Stimulated activated CD8-positive, alpha-beta memory T cell treated with anti-CD3 and anti-CD28 coated beads, Interleukin-7, amount 100 ng/mL, for 48 hours (primary cell): Measurements from ENCODE around the gene JAKMIP3.

Source experiments
- DNase-seq, 2 donors: peaks; one replicate each; pipeline ENCODE4 v3.0.0-alpha.2; 2020; ENCODE audit warnings: low read depth in 1 of 2; ENCODE audit errors: extremely low read depth in 1 of 2

The JAKMIP3 gene

DNA sequence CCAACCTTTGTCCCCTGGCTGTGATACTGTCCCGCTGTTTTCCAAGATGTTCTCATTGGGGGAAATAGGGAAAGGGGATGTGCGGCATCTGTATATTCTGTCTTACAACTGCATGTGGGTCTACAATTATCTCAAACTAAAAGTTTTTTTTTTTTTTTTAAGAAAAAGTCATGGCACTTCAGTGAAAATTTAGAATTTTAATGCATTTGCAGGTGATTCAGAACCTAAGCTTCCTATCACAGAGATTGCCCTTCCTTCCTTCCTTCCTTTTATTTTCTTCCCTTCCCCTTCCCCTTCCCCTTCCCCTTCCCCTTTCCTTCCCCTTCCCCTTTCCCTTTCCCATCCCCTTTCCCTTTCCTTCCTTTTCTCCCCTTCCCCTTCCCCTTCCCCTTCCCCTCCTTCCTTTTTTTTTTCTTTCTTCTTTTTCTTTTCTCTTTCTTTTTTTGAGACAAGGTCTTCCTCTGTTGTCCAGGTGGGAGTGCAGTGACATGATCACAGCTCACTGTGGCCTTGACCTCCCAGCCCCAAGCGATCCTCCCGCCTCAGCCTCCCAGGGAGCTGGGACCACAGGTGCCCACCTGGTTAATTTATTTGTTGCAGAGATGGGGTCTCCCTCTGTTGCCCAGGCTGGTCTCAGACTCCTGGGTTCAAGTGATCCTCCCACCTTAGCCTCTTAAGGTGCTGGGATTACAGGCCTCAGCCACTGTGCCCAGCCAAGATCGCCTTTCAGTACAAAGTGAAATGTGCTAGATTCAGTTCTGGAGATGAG lies 32.0 kb downstream of the JAKMIP3 start:
- no peak for DNase-seq

DNA sequence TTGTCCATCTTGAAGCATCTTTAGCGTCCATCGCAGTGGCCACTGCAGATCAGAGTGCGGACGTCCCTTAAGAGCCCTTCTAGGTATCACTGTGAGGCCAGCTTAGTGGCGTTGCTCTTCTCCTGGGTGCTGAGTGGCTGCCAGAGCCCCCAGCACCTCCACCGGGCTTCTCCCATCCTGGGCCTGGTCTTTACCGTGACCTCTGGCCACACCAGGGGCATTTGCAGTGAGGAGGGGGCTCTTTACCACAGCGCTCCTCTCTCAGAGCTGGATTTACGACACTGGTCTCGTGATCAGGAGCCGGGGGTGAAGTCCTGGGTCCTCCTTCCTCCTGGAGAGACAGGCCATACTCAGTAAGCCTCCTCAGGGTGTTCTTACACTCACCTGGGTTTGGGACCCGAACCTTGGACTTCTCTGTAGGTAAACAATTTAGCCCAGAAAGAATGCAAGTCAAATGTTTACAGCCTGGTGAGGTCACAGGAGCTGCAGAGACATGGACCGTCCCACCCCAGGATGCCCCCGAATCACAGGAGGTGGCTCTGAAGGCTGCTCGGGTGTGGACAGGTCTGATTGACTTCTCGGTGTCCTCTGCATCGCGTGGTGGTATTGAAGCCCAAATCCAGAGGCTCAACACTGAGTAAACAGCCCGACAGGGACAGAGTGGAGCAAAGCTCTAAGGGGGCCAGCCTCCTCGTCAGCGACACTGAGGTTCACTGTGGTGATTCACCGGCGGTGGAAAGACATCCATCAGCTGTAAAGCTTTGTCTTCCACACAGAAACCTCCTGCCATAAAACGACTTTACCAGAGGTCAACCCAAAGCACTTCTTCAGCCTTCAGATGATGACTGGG lies 33.0 kb downstream of the JAKMIP3 start:
- DNase-seq: no peak

DNA sequence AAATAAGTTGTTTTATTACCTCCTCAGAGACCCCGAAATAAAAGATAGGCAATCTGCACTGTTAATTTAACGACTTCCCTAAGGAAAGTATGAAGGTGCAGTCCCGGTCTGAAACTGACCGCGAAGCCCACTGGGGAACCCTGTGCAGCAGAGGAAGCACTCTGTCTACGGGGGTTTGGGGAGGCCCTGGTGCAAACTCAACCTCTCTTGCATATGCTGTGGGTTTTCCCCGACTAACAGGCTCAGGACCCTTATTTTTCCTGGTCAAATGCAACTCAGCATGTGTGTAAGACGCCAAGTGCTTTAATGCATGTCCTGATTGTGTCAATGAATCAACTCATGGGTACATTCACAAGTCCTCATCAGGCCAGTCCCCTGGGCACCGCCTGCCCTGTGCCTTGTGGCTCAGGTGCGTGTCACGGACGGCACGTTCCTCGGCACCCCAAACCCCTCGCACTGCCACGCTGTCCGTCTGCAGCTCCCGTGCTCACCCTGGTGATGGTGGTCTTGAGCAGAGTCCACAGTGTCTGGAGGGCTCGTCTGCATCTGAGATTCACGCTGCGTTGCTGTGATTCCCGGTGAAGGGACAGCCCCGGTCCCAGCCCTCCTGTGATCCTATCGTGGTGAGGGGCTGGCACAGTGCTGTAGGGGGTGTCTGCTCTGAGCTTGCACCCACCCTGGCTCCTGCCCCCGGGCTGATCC lies 33.8 kb downstream of the JAKMIP3 start:
- DNase-seq: no peak

DNA sequence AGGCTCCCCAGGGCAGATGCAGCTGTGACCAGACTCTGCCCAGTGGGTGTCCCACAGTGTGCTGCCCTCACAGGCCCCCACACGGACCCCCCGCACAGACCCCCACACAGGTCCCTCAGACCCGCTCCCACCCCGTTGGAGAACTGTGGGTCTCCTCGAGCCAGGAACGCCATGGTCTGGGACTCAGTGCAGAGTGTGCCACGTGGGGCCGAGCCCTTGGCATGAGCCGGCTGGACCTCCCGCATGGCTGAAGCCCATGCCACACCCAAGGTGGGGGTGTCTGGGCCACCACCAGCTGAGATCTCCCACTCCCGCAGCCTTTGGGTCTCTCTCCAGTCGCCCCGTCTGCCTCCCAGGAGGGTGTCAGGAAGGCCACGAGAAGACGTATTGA lies 34.3 kb downstream of the JAKMIP3 start:
- no peak for DNase-seq

DNA sequence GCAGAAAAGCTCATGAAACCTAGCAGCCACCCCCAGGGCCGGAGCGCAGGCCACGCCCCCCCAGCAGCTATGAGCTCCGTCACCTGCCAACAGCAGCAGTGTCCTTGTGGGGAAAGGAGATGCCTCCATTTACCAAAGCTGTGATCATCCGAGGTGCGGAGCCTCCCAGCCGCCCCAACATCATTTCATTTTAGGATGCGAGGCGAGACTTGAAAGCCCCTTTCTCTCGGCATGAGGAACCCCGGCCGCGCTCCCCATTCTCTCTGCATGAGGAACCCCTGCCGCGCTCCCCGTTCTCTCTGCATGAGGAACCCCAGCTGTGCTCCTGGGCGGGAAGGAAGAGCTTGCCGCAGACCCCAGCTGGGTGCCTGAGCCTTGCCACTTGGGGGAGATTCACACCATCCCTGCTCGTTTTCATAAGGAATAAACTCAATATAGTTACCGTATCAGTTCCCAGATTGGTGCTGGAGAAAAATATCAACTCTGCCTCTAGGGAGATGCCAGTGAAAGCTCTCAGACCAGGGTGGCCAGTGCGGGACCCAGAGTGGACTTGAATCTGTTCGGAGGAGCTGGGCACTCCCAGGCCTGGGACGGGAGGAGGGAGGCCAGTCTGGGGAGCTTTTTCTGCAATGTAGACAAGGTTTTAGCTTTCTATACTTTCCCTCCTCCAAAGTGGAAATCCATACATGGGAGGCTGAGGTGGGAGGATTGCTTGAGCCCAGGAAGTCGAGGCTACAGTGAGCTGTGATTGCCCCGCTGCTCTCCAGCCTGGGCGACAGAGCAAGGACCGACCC lies 35.0 kb downstream of the JAKMIP3 start:
- DNase-seq: no peak

DNA sequence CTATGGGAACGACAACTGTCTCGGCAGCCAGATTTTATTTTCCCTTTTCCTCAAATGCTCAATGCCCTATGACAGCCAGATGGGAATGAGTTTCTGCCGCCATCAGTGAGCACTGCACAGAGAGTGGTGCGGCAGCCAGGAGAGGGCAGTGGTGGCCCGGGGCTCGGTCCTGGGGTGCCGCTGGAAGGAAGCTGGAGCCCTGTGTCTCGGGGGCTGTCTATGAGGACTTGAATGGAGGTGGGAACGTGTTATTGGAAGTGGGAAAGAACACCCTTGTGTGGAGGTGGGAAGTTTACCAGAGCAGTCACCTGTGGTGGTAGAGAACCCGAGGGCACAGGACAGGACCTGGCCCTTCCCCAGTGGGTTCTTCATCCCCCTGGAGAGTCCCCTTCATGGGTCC lies 35.8 kb downstream of the JAKMIP3 start:
- DNase-seq: no peak

DNA sequence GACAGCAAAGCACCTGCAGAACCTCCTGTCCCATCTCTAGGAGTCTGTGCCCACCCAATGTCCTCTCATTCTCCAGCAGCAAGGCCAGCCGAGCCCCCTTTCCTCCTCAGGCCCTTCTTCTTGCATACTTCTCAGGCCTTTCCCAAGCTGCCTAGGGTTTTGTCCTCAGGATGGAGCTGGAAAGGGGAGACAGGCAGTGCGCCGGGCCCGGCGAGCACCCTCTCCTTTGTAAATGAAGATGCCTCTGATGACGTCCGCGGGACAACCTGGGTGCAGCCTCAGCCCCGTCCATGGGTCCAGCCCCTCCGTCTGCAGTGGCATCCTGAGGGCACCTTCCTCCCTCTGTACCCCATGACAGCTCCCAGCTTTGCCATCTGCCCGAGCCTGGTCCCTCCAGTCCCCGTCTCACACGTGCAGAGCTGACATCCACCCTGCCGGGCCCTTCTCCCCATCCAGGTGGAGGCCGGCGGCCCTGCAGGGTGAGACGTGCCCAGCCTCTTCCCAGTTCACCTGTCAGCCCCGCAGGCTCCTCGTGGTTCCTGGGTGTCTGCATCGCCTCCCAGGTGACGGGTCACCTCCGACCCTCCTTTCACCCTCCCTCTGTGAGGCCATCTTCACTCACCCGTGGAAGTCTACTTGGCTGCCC lies 36.4 kb downstream of the JAKMIP3 start:
- no peak for DNase-seq

DNA sequence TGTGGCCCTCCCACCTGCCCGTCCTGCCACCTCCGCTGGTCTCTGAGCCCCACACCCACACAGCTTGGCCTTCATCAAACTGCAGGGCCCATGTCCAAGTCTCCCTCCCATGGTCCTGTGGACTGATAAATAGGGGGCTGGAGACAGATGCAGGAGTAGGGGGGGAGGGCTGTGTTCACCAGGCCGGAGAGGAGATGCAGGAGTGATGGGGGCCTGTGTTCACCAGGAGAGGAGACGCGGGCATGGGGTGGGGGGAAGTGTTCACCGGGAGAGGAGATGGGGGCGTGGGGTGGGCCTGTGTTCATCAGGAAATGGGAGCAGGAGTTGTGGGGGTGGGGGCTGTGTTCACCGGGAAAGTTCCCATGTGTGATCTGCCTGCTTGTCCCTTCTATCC lies 37.0 kb downstream of the JAKMIP3 start:
- DNase-seq: no peak

DNA sequence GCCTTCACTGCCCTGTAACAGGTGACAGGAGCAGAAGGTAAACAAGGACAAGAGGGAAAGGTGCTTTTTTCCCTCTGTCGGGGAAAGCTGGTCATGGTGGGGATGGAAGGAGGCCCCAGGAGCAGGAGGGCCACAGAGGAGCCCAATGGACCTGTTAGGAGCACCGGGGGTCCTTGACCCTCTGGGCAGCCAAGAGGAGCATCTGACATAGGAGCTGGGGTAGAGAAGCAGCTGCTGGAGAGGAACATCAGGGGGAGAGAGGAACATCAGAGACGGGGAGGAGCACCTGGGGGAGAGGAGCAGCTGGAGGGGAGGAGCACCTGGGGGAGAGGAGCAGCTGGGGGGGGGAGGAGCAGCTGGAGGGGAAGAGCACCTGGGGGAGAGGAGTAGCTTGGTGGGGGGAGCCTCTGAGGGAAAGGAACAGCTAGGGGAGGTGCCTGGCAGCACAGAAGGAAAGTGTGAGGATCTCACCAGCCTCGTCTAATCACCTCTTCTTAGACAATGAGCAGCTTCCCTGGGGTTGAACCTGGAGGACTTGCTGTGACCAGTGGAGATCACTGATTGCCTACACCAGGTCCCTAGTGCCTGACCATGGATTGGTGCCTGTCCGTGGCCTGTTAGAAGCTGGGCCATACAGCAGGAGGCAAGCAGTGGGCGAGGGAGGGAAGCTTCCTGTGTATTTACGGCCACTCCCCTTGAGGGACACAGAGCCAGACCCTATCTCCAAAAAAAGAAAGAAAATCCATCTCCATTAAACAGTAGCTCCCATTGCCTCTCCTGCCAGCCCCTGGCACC lies 37.6 kb downstream of the JAKMIP3 start:
- no peak for DNase-seq

DNA sequence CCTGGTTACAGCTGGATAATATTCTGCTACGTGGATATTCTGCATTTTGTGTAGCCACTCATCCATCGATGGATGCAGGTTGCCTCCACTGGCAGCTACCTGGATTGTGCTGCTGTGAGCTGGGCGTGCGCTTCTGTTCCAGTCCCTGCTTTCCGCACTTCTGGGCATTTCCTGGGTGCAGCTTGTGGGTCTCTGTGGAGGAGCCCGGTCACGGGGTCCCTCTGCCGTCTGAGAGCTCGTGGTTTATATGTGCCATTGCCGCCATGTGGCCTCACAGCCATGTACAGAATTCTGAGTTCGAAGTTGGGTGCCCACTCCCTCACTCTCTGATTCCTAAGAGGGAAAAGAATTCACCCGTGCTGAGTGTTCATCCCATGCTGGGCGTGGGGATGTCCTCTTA lies 38.3 kb downstream of the JAKMIP3 start:
- no peak for DNase-seq

DNA sequence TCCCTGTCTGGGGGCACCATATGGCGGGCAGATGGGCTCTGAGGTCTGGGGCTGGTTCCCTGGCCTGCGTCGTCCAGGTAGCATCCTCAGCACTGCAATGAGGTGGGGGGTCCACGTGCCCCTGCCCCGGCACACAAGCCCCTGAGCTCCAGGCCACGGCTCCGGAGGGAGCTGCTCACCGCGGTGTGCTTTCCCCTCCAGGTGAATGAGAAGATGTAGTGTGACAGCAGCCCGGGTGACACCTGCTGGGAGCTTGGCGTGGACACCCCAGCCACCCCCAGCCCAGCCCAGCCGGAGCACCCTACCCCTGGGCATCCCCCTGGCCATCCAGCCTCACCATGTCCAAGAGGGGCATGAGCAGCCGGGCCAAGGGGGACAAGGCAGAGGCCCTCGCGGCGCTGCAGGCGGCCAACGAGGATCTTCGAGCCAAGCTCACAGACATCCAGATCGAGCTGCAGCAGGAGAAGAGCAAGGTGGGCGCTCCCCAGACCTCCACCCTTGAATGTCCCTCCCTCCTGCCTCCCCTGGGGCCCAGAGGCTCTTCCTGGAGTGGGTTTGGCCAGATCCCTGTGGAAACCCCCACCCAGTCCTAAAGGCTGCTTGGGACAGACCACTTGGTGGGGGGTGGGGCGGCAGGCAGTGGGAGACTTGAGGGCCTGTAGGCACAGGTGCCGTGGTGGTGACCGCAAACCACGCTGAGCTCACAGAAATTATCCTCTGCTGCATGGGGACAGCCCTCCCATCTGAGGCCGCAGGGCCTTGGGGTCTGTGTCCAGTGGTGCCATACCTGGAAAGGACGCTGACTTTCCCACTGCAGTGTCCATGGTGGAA lies 38.9 kb downstream of the JAKMIP3 start:
- DNase-seq: no peak

DNA sequence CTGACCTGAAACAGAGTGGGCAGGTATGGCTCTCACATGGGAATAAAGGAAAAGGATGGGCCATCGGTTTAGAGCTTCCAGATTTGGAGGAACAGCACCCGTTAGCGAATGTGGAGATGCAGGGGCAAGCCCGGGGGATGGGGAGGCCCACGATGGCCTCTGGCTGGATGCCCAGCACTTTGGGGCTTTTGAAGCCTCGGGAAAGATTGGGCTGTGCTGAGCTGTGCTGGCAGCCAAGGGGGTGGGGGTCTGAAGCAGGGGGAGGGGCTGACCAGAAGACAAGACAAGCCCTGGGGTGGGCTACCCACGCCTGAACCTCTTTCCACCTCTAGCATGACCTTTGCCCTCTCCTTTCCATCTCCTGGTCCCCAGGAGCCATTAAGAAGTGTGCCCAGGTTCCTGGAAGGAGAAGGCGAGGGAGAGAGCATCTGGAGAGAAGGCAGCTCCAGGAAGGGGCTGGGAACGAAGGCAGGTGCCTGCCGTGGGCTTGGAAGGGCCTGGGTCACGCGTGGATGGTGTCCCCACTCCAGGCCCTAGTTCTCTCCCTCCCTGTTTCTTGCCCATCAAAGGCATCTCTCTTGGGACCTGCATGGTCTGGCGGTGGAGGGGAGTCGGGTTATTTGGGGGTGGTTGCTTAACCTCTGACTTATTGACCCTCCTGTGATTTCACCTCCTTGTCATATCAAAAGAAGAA lies 39.7 kb downstream of the JAKMIP3 start:
- DNase-seq: no peak

DNA sequence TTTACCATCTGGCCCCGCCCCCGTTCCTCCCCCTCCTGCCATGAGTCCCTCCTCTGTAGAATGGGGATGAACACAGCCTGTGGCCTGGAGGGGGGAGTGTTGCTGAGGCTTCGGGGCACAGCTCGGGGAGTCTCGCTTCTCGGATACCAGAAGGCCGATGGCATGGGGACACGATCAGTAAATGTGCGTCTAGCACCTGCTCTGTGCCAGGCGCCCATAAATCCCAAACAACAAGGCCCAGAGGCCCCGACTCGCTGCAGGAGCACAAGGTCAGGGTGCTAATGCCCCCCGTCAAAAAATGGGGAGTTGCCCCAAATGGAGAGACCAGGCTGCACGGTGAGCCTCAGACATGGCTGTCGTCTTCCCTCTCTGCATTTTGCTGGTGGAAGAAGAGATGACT lies 40.7 kb downstream of the JAKMIP3 start:
- DNase-seq: no peak

DNA sequence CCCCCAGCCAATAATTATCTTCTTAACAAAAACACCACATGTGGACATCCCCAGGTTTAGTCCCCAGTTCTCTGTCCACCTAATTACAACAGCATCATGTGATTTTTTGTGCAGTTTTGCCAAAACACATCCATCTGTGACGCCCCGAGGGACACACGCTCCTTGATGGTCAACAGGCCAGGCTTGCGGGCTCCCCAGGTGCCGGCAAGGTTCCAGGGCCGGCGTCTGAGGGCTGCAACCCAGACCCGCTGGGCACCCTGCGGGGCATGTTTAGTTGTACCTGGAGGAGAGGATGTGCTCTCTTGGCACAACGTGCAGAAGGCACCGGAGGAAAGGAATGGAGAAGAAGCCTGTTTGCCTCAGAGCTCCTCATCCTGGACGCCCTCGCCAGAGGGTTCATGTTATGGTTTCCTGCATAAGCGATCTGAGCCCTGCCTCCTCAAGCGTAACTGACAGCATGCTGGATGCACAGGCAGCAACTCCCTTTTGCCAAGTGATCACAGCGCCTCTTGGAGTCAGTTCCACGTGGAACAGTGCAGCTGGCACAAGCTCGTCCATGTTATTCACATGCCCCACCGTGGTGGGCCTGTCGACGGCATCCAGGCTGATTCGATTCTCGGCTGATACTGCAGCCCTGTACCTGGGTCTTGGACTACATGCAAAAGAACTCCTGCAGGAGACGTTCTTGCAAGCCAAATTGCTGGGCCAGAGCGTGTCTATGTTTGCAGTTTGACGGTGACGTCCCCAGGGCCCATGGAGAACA lies 41.6 kb downstream of the JAKMIP3 start:
- no peak for DNase-seq

DNA sequence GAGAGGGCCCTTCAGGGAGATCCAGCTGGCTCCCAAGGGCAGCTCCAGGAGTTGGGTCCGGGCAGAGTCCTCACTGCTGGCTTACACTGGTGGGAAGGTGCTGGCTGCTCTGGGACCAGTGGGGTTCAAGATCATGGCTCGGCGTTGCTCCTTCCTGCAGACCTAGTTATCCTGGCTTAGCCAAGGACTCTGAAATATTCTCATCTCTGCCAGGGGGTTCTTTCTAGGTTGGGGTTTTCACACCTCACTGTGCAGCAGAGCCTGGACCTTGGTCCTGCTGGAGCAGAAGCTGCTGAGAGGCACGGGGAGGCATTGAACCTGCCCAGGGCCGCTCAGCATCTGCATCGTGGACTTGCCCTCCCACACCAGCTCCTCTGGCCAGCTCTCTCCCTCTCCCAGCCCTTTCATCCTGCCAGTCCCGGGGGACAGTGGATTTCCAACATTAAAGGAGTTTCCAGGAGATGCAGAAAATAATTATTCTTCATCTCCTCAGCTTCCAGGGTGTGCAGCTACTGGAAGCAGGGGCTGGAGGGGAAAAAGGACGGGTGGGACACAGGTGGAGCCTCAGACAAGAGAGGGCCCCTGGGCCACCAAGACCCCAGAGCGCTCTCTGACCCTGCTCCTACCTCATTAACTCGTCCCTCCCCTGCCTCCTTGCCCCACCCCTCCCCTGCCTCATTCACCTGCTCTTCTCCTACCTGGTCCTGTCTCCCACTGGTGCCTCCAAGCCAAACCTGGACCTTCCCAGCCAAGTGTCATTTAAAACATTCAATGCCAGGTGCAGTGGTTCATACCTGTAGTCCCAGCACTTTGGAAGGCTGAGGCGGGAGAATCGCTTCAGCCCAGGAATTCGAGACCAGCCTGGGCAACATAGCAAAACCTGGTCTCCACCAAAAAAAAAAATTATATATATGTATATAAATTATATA lies 42.5 kb downstream of the JAKMIP3 start:
- DNase-seq: no peak

DNA sequence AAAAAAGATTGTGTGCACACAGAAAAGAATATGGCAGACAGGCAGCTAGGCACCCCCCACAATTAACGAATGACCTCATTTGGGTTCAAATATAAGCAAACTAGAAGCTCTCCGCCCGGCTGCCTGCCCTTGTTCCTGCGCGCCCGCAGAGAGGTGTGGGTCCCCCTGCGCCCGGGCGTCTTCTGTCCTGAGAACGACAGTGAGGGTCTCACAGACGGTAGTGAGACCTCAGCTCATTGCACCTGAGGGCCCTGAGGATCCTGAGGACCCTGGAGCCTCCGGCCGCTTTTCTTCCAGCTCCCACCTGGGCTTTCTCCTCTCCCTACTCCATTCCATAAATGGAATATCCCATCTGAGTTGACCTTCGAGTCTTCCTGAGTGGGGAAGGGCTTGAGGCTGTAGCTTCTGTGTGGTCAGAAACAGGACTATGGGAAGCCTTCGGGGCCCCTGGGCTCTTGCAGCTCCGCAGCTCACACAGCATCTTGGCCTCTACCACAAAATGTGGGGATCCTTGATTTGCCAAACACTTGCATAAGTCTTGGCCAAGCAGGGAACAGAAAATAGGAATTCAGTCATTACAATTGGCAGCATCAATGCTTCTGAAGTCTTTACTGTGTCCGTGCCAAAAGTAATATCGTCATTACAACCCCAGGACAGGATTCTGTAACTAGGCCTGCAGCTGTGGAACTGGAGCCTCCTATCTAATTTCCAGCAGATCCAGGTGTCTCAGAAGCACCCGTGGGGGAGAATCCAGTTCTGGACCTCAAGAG lies 43.8 kb downstream of the JAKMIP3 start:
- DNase-seq: no peak
